H1 (cell line): ENCODE data around the gene ZNF396. TPM values are rescaled to one million over a fixed set of nuclear protein-coding genes. Genes with fewer than 3 reads are reported as not detected.

ENCODE experiments used
- ASH2L ChIP-seq: fragments of 200-600, 300-600 bp; sonication (generic); IDR thresholded peaks from one replicate; pipeline ENCODE4 v1.7.1; 2017; ENCODE audit warnings: low read length
- POLR2AphosphoS5 ChIP-seq: IDR thresholded peaks from 2 replicates; pipeline ENCODE4 v1.6.1; 2011; ENCODE audit warnings: low read depth, low read length
- TEAD4 ChIP-seq: IDR thresholded peaks from 2 replicates; pipeline ENCODE4 v1.6.1; 2012; ENCODE audit warnings: low read depth, low read length, inconsistent platforms, mixed read lengths
- polyA plus RNA-seq, 7 experiments: library from polyadenylated mRNA; depleted of rRNA in 3 of 7; stranded (reverse) in 5 of 7; unstranded in 2 of 7; fragments of >200 nt in 5 of 7; fragments of 200-250 nt in 2 of 7; gene quantifications; 1 replicate in 5 of 7; 2 replicates in 1 of 7; 4 replicates in 1 of 7; pipeline versions ENCODE4 v1.2.1 to v1.2.3, GENCODE V29; 2011 to 2013; ENCODE audit warnings: missing spikeins in 2 of 7, mixed read lengths in 2 of 7
- total RNA-seq: library from RNA; stranded (reverse); fragmentation: NEBNext Ultra II Directional; extraction: Animal tissue kit (Norgen Biotek cat#: 25700); gene quantifications from 2 replicates; pipeline ENCODE4 v1.2.1, GENCODE V29; 2021

The ZNF396 gene
- total and polyA plus RNA-seq, 2 of the 8 experiments (the other 6 are each of a cell fraction or from before 2014, with no cell fraction given): 0.44 to 0.74 TPM

GRCh38 chr18:35392375-35392774 lies 15.2 kb upstream of the ZNF396 start (continued):
- TF ChIP-seq TEAD4: no peak
- no peak for TF ChIP-seq ASH2L
- TF ChIP-seq POLR2AphosphoS5: no peak
- TF ChIP-seq, all 59 proteins: peak for 0
